H1 (cell line): ENCODE results near the gene PPP1R14B. TPM values are rescaled to one million over a fixed set of nuclear protein-coding genes. Genes with fewer than 3 reads are reported as not detected.

Experiments
- CTCF ChIA-PET: fragments of 300-600 bp; sonication (Branson Sonifier 250); formaldehyde crosslinking; loops from one replicate; lab custom pipeline; 2021; ENCODE audit not compliant: partially characterized antibody; lab: Charles Lee
- POLR2A ChIA-PET: fragments of 300-600 bp; sonication (Branson Sonifier 250); formaldehyde crosslinking; loops from one replicate; lab custom pipeline; 2021; ENCODE audit warnings: inconsistent platforms; ENCODE audit not compliant: partially characterized antibody; lab: Charles Lee
- DNase-seq, 2 experiments: peaks; one replicate each; pipeline versions ENCODE4 v3.0.0 to v3.0.0-alpha.2; 2010 to 2022; ENCODE audit warnings: low spot score in 2 of 2, low read depth in 1 of 2, mixed read lengths in 1 of 2
- FAIRE-seq: peaks from 2 replicates; lab custom pipeline; 2011; peaks lifted over from hg19 to GRCh38; lab: Jason Lieb, UNC
- H2AFZ ChIP-seq: 2 replicates; pipeline ENCODE4 v1.8.1; 2012; ENCODE audit warnings: low read length, inconsistent platforms
- H2AK5ac ChIP-seq: 2 replicates; pipeline ENCODE4 v1.6.1; 2013; ENCODE audit warnings: low read depth, low read length
- H2BK120ac ChIP-seq: replicated peaks from 2 replicates; pipeline ENCODE3; 2013; ENCODE audit warnings: low read depth, low read length, inconsistent platforms
- H2BK12ac ChIP-seq: 2 replicates; pipeline ENCODE4 v1.6.1; 2013; ENCODE audit warnings: low read depth, low read length
- H2BK15ac ChIP-seq: 2 replicates; pipeline ENCODE4 v1.6.1; 2013; ENCODE audit warnings: low read length
- H2BK20ac ChIP-seq: 2 replicates; pipeline ENCODE4 v1.6.1; 2013; ENCODE audit warnings: low read length
- H2BK5ac ChIP-seq: 2 replicates; pipeline ENCODE4 v1.6.1; 2013; ENCODE audit warnings: low read depth, low read length
- H3K14ac ChIP-seq: 2 replicates; pipeline ENCODE4 v1.6.1; 2013; ENCODE audit warnings: inconsistent platforms; ENCODE audit not compliant: insufficient read length
- H3K18ac ChIP-seq: 2 replicates; pipeline ENCODE4 v1.6.1; 2013; ENCODE audit warnings: low read length; ENCODE audit errors: extremely low read depth
- H3K23ac ChIP-seq: 2 replicates; pipeline ENCODE4 v1.6.1; 2013; ENCODE audit warnings: inconsistent platforms; ENCODE audit not compliant: insufficient read length
- H3K23me2 ChIP-seq: 2 replicates; pipeline ENCODE4 v1.6.1; 2013; ENCODE audit warnings: low read depth, low read length
- H3K27ac ChIP-seq: 2 replicates; pipeline ENCODE4 v1.6.1; 2011; ENCODE audit warnings: low read depth, low read length, inconsistent platforms
- H3K27me3 ChIP-seq, 4 experiments: replicated peaks in 1 of 4; 1 replicate in 1 of 4; 2 replicates in 3 of 4; pipeline versions ENCODE4 v1.6.1 to v1.8.1; 2011 to 2013; ENCODE audit warnings: low read length in 3 of 4, mild to moderate bottlenecking in 3 of 4, inconsistent platforms in 2 of 4, mixed read lengths in 2 of 4, moderate library complexity in 1 of 4; ENCODE audit not compliant: control insufficient read depth in 3 of 4, insufficient read depth in 3 of 4; ENCODE audit errors: extremely low read depth in 1 of 4
- H3K36me3 ChIP-seq, 4 experiments: 2 replicates each; pipeline versions ENCODE4 v1.6.1 to v1.8.1; 2011 to 2013; ENCODE audit warnings: mild to moderate bottlenecking in 4 of 4, low read length in 3 of 4, moderate library complexity in 2 of 4, control low read depth in 1 of 4, inconsistent platforms in 1 of 4; ENCODE audit not compliant: insufficient read depth in 4 of 4, control insufficient read depth in 2 of 4
- H3K4ac ChIP-seq: replicated peaks from 2 replicates; pipeline ENCODE3; 2013; ENCODE audit warnings: low read length, low read depth, mixed read lengths, inconsistent platforms; ENCODE audit not compliant: insufficient read length
- H3K4me1 ChIP-seq, 4 experiments: replicated peaks in 1 of 4; 1 replicate in 1 of 4; 2 replicates in 3 of 4; pipeline versions ENCODE4 v1.6.1 to v1.8.1; 2011 to 2013; ENCODE audit warnings: low read length in 3 of 4, inconsistent platforms in 2 of 4, mixed read lengths in 1 of 4; ENCODE audit not compliant: insufficient read depth in 4 of 4, control insufficient read depth in 3 of 4
- H3K4me2 ChIP-seq, 2 experiments: 2 replicates each; pipeline versions ENCODE4 v1.6.1 to v1.8.1; 2011 to 2013; ENCODE audit warnings: low read depth in 2 of 2, low read length in 2 of 2, control low read depth in 1 of 2, inconsistent platforms in 1 of 2, mild to moderate bottlenecking in 1 of 2; ENCODE audit not compliant: insufficient read depth in 1 of 2
- H3K4me3 ChIP-seq, 4 experiments: fragments of 200-600, 300-600 bp in 1 of 4; sonication (generic), shearing (Covaris generic), sonication (Bioruptor Twin) in 1 of 4; 2 replicates each; pipeline versions ENCODE4 v1.5.1 to v1.8.1; 2011 to 2016; ENCODE audit warnings: low read length in 4 of 4, low read depth in 3 of 4, control low read depth in 2 of 4, inconsistent platforms in 2 of 4, mild to moderate bottlenecking in 2 of 4, mixed read lengths in 1 of 4, moderate library complexity in 1 of 4; ENCODE audit not compliant: insufficient read depth in 2 of 4; ENCODE audit errors: extremely low read depth in 1 of 4
- H3K56ac ChIP-seq: replicated peaks from 2 replicates; pipeline ENCODE3; 2013; ENCODE audit warnings: low read depth, mild to moderate bottlenecking, mixed read lengths, low read length, inconsistent platforms; ENCODE audit not compliant: insufficient read length
- H3K79me1 ChIP-seq: 2 replicates; pipeline ENCODE4 v1.6.1; 2013; ENCODE audit warnings: low read depth, low read length, control low read depth
- H3K79me2 ChIP-seq, 2 experiments: 2 replicates each; pipeline versions ENCODE4 v1.6.1 to v1.8.1; 2012 to 2013; ENCODE audit warnings: low read length in 2 of 2, mild to moderate bottlenecking in 2 of 2, inconsistent platforms in 1 of 2; ENCODE audit not compliant: insufficient read depth in 2 of 2, control insufficient read depth in 1 of 2
- H3K9ac ChIP-seq, 4 experiments: replicated peaks in 1 of 4; 1 replicate in 1 of 4; 2 replicates in 3 of 4; pipeline versions ENCODE4 v1.6.1 to v1.8.1; 2011 to 2013; ENCODE audit warnings: low read depth in 3 of 4, low read length in 3 of 4, control low read depth in 2 of 4, mild to moderate bottlenecking in 2 of 4, moderate library complexity in 2 of 4, inconsistent platforms in 1 of 4; ENCODE audit errors: extremely low read depth in 1 of 4
- H3K9me3 ChIP-seq, 2 experiments: 2 replicates each; pipeline versions ENCODE4 v1.6.1 to v1.8.1; 2012 to 2013; ENCODE audit warnings: mild to moderate bottlenecking in 2 of 2, moderate library complexity in 2 of 2, control low read depth in 1 of 2, inconsistent platforms in 1 of 2, low read depth in 1 of 2, low read length in 1 of 2, mixed read lengths in 1 of 2; ENCODE audit not compliant: insufficient read depth in 2 of 2
- H4K20me1 ChIP-seq, 2 experiments: replicated peaks in 1 of 2; 2 replicates each; pipeline versions ENCODE3 to v1.8.1; 2011 to 2013; ENCODE audit warnings: inconsistent platforms in 2 of 2, low read length in 2 of 2, mild to moderate bottlenecking in 1 of 2; ENCODE audit not compliant: insufficient read depth in 2 of 2, control insufficient read depth in 1 of 2
- H4K5ac ChIP-seq: 2 replicates; pipeline ENCODE4 v1.6.1; 2013; ENCODE audit warnings: low read length, low read depth, mixed read lengths, inconsistent platforms; ENCODE audit not compliant: insufficient read length
- H4K8ac ChIP-seq: 2 replicates; pipeline ENCODE4 v1.8.0; 2013; ENCODE audit warnings: mild to moderate bottlenecking, moderate library complexity, low read length, inconsistent platforms; ENCODE audit not compliant: insufficient read depth; ENCODE audit errors: extremely low read depth
- H4K91ac ChIP-seq: replicated peaks from 2 replicates; pipeline ENCODE3; 2013; ENCODE audit warnings: low read length, mixed read lengths, inconsistent platforms; ENCODE audit not compliant: insufficient read length
- CBX5 ChIP-seq: fragments of 300-800, 300-1000 bp; sonication (generic); IDR thresholded peaks from 2 replicates; pipeline ENCODE4 v1.7.1; 2016; ENCODE audit warnings: antibody characterized with exemption, low read length, low read depth
- CHD1 ChIP-seq: IDR thresholded peaks from 2 replicates; pipeline ENCODE4 v1.6.1; 2012; ENCODE audit warnings: low read depth, low read length, improper control_type of control experiment
- EZH2 ChIP-seq: fragments of 200-600 bp; sonication (generic); IDR thresholded peaks from 2 replicates; pipeline ENCODE4 v1.7.1; 2012; ENCODE audit warnings: low read depth, mild to moderate bottlenecking, moderate library complexity, low read length, inconsistent platforms; ENCODE audit not compliant: severe bottlenecking
- RNF2 ChIP-seq: fragments of 200-900, 300-1000 bp; sonication (generic); IDR thresholded peaks from 2 replicates; pipeline ENCODE4 v1.7.1; 2016; ENCODE audit warnings: borderline replicate concordance, low read depth, mild to moderate bottlenecking, antibody characterized with exemption, low read length; ENCODE audit not compliant: poor library complexity, severe bottlenecking; ENCODE audit errors: missing control alignments
- SIN3A ChIP-seq, 2 experiments: IDR thresholded peaks in 1 of 2; conservative IDR thresholded peaks in 1 of 2; 2 replicates each; pipeline ENCODE4 v1.6.1; 2011 to 2012; ENCODE audit warnings: low read length in 2 of 2, improper control_type of control experiment in 1 of 2, low read depth in 1 of 2, mild to moderate bottlenecking in 1 of 2
- SIX5 ChIP-seq: IDR thresholded peaks from 2 replicates; pipeline ENCODE4 v1.6.1; 2011; ENCODE audit warnings: mild to moderate bottlenecking, low read depth, low read length
- TAF1 ChIP-seq: IDR thresholded peaks from 2 replicates; pipeline ENCODE4 v1.6.1; 2011; ENCODE audit warnings: mild to moderate bottlenecking, low read depth, low read length
- TAF7 ChIP-seq: optimal IDR thresholded peaks from 2 replicates; pipeline ENCODE3; 2011; ENCODE audit warnings: low read depth, mild to moderate bottlenecking, inconsistent platforms, low read length, moderate library complexity, borderline replicate concordance
- ZNF274 ChIP-seq: IDR thresholded peaks from 2 replicates; pipeline ENCODE4 v1.7.0; 2012; ENCODE audit warnings: low read length, borderline replicate concordance; ENCODE audit errors: extremely low read depth
- WGBS, 2 experiments: shearing (Covaris generic) in 1 of 2; methylation state at CpG; one replicate each; pipeline versions ENCODE4 v1.1.6 to v1.1.7; 2013 to 2015; ENCODE audit warnings: low lambda C conversion rate in 2 of 2, mixed read lengths in 2 of 2, inconsistent platforms in 1 of 2, low coverage in 1 of 2, missing lambda C conversion rate in 1 of 2; ENCODE audit not compliant: insufficient replicate concordance in 2 of 2, insufficient coverage in 1 of 2, insufficient read length in 1 of 2; ENCODE audit errors: extremely low coverage in 1 of 2, missing lambda C conversion rate in 1 of 2; 5-methylcytosine and 5-hydroxymethylcytosine counted together
- polyA plus RNA-seq, 7 experiments: library from polyadenylated mRNA; depleted of rRNA in 3 of 7; stranded (reverse) in 5 of 7; unstranded in 2 of 7; fragments of >200 nt in 5 of 7; fragments of 200-250 nt in 2 of 7; gene quantifications; 1 replicate in 5 of 7; 2 replicates in 1 of 7; 4 replicates in 1 of 7; pipeline versions ENCODE4 v1.2.1 to v1.2.3, GENCODE V29; 2011 to 2013; ENCODE audit warnings: missing spikeins in 2 of 7, mixed read lengths in 2 of 7
- total RNA-seq: library from RNA; stranded (reverse); fragmentation: NEBNext Ultra II Directional; extraction: Animal tissue kit (Norgen Biotek cat#: 25700); gene quantifications from 2 replicates; pipeline ENCODE4 v1.2.1, GENCODE V29; 2021
- TF ChIP-seq, protein P1 (sequence below): IDR thresholded peaks from 2 replicates; pipeline ENCODE4 v1.6.1; 2011; ENCODE audit warnings: low read length, improper control_type of control experiment

PPP1R14B gene
- total and polyA plus RNA-seq, 2 of the 8 experiments (the other 6 are each of a cell fraction or from before 2014, with no cell fraction given): 265 to 419 TPM

DNA sequence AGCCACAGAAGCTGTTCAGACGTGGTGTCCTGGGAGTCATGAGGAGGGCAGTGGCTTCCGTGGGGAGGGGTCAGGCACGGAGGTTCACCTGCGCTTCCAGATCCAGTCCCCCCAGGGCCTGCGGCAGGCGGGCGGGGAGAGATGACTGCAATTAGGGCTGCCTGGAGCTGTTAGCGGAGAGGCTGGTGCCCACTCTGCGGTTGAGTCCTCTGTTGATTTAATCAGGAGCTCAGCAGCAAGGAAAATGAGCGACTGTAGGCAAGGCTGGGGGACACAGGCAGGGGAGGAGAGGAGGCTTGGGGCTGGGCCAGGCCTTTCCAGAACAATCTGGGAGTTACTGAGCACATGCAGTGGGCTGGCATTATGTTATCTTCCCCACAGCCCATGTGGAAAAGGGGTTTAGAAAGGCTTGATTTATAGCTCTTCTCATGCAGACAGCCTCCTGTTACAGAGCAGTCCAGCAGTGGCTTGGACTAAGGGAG lies 17.7 kb upstream of the PPP1R14B start:
- peaks cover 0 to 11% (median 4%) of the 10 kb centered on the region in 4 experiments; a peak in 5 of 7 replicates for H3K4me1 ChIP-seq
- no peak overlapping the region for H2BK12ac ChIP-seq
- H3K4me3 ChIP-seq: no peak overlapping the region
- TF ChIP-seq TAF7 (no peak), RNF2 (no peak), TAF1 (no peak), CHD1 (no peak), SIX5 (no peak), EZH2 (no peak), CBX5 (no peak), SIN3A (conservative IDR thresholded peaks at IDR 0.05 in 1 of 2, IDR thresholded peaks at IDR 0.05 in 1 of 2; ENCODE audit: low read depth in 1 of 2, low read length in 2 of 2) (no peak), ZNF274 (no peak)
- TF ChIP-seq, protein P1, sequence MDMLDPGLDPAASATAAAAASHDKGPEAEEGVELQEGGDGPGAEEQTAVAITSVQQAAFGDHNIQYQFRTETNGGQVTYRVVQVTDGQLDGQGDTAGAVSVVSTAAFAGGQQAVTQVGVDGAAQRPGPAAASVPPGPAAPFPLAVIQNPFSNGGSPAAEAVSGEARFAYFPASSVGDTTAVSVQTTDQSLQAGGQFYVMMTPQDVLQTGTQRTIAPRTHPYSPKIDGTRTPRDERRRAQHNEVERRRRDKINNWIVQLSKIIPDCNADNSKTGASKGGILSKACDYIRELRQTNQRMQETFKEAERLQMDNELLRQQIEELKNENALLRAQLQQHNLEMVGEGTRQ: no peak
- TF ChIP-seq, all 59 proteins: peak for 0
- H3K36me3 ChIP-seq: peaks cover 17 to 66% (median 32%) of the 10 kb centered on the region in 4 experiments
- no peak overlapping the region for H3K27ac ChIP-seq
- H2BK20ac ChIP-seq: no peak overlapping the region
- H3K56ac ChIP-seq: no peak overlapping the region
- no peak overlapping the region for H4K91ac ChIP-seq
- H2BK15ac ChIP-seq: no peak overlapping the region
- no peak overlapping the region for H3K18ac ChIP-seq
- H3K79me1 ChIP-seq: no peaks in the 10 kb centered on the region
- no peak overlapping the region for H3K4ac ChIP-seq
- no peak overlapping the region for H2BK120ac ChIP-seq
- H3K23ac ChIP-seq: no peak overlapping the region
- ChIA-PET CTCF (interaction anchor here (0.6 to 8.5 kb wide), 9 partner anchors 8 to 91 kb away, joined by 3 to 102 read pairs (median 7); partner anchors contain the start of genes CATSPERZ, PLCB3 and PPP1R14B), POLR2A (interaction anchor here (0.6 to 11.9 kb wide), 9 partner anchors 8 to 94 kb away, joined by 3 to 352 read pairs (median 4); partner anchors contain the start of genes FKBP2, PLCB3 and PPP1R14B)
- H4K5ac ChIP-seq: no peak overlapping the region
- no peak overlapping the region for H2AFZ ChIP-seq
- peaks cover 2% of the 10 kb centered on the region; the same call in 1 of the 2 replicates for H3K23me2 ChIP-seq
- FAIRE-seq (no peak), DNase-seq (no peak)
- H3K27me3 ChIP-seq: no peaks in the 10 kb centered on the region
- H3K14ac ChIP-seq: no peak overlapping the region
- H2AK5ac ChIP-seq: no peak overlapping the region
- H3K9me3 ChIP-seq: no peaks in the 10 kb centered on the region
- H4K8ac ChIP-seq: peak overlapping the region; percentile 71; the same call in 1 of the 2 replicates
- 93% methylated on average over 10 of the region's 10 CpGs; no CpG with 5 or more reads in 1 of the 2 experiments for WGBS, 2 experiments
- no peak overlapping the region for H3K9ac ChIP-seq
- no peak overlapping the region for H2BK5ac ChIP-seq
- H4K20me1 ChIP-seq: peaks cover 4 to 15% of the 10 kb centered on the region in 2 experiments
- no peak overlapping the region for H3K4me2 ChIP-seq
- H3K79me2 ChIP-seq: no peaks in the 10 kb centered on the region
